MM.1S (cell line): Measurements from ENCODE around the gene PAMR1.

Experiments
- DNase-seq: peaks from one replicate; pipeline ENCODE4 v3.0.0-alpha.2; 2015
- H2AFZ ChIP-seq: fragments of 300-600 bp; sonication (generic); 2 replicates; pipeline ENCODE4 v1.6.0; 2016; ENCODE audit warnings: antibody characterized with exemption, low read length
- H3F3A ChIP-seq: fragments of 300-600 bp; sonication (generic); 2 replicates; pipeline ENCODE4 v1.6.1; 2016; ENCODE audit warnings: mild to moderate bottlenecking, antibody characterized with exemption, low read length, moderate library complexity, mixed read lengths; ENCODE audit not compliant: insufficient read depth
- H3K27ac ChIP-seq: fragments of 300-600 bp; sonication (generic); 2 replicates; pipeline ENCODE4 v1.5.1; 2016; ENCODE audit warnings: mild to moderate bottlenecking, low read length
- H3K27me3 ChIP-seq: fragments of 300-600 bp; sonication (generic); replicated peaks from 2 replicates; pipeline ENCODE4 v1.6.0; 2016; ENCODE audit warnings: low read length; ENCODE audit not compliant: insufficient read depth
- H3K36me3 ChIP-seq: fragments of 300-600 bp; sonication (generic); replicated peaks from 2 replicates; pipeline ENCODE4 v1.6.1; 2016; ENCODE audit warnings: mild to moderate bottlenecking, low read length, mixed read lengths; ENCODE audit not compliant: insufficient read depth
- H3K4me1 ChIP-seq: fragments of 300-600 bp; sonication (generic); 2 replicates; pipeline ENCODE4 v1.6.1; 2016; ENCODE audit warnings: low read length, mixed read lengths
- H3K4me2 ChIP-seq: fragments of 300-600 bp; sonication (generic); 2 replicates; pipeline ENCODE4 v1.6.0; 2016; ENCODE audit warnings: low read depth, low read length
- H3K4me3 ChIP-seq: fragments of 300-600 bp; sonication (generic); 2 replicates; pipeline ENCODE4 v1.5.1; 2016; ENCODE audit warnings: low read length, mixed read lengths
- H3K79me2 ChIP-seq: fragments of 300-600 bp; sonication (generic); 2 replicates; pipeline ENCODE4 v1.6.1; 2016; ENCODE audit warnings: mixed run types, low read length, mixed read lengths
- H3K9ac ChIP-seq: fragments of 300-600 bp; sonication (generic); 2 replicates; pipeline ENCODE4 v1.6.1; 2016; ENCODE audit warnings: low read length, mixed read lengths
- H3K9me2 ChIP-seq: fragments of 300-600 bp; sonication (generic); replicated peaks from 2 replicates; pipeline ENCODE4 v1.6.1; 2016; ENCODE audit warnings: mild to moderate bottlenecking, low read length, mixed read lengths; ENCODE audit not compliant: insufficient read depth
- H3K9me3 ChIP-seq: fragments of 300-600 bp; sonication (generic); replicated peaks from 2 replicates; pipeline ENCODE4 v1.6.1; 2016; ENCODE audit warnings: mild to moderate bottlenecking, low read length, mixed read lengths; ENCODE audit not compliant: insufficient read depth
- H4K20me1 ChIP-seq: fragments of 300-600 bp; sonication (generic); 2 replicates; pipeline ENCODE4 v1.6.1; 2016; ENCODE audit warnings: mild to moderate bottlenecking, low read length, moderate library complexity, mixed read lengths; ENCODE audit not compliant: insufficient read depth
- CTCF ChIP-seq: fragments of 300-600 bp; sonication (generic); IDR thresholded peaks from 2 replicates; pipeline ENCODE4 v1.5.1; 2016; ENCODE audit warnings: antibody characterized with exemption, low read length, mixed read lengths
- EZH2 ChIP-seq: fragments of 300-600 bp; sonication (generic); optimal IDR thresholded peaks from 2 replicates; pipeline ENCODE3; 2017; ENCODE audit warnings: low read depth, mild to moderate bottlenecking, antibody characterized with exemption, low read length, mixed read lengths
- EZH2phosphoT487 ChIP-seq: fragments of 300-600 bp; sonication (generic); IDR thresholded peaks from 2 replicates; pipeline ENCODE4 v1.6.1; 2018; ENCODE audit warnings: antibody characterized with exemption, low read length

The PAMR1 gene

GRCh38 chr11:35545391-35546003 is 20.1 kb upstream of the PAMR1 start:
- H3K4me2 ChIP-seq = no peak overlapping the region
- no peaks in the 10 kb centered on the region for H3K27me3 ChIP-seq
- H2AFZ ChIP-seq = no peak overlapping the region
- TF ChIP-seq EZH2phosphoT487 (no peak), EZH2 (no peak), CTCF (no peak)
- H3K4me3 ChIP-seq = no peak overlapping the region
- no peaks in the 10 kb centered on the region for H3K9me2 ChIP-seq
- no peaks in the 10 kb centered on the region for H3K4me1 ChIP-seq
- no peak for DNase-seq
- no peaks in the 10 kb centered on the region for H3K79me2 ChIP-seq
- H4K20me1 ChIP-seq = no peaks in the 10 kb centered on the region
- no peaks in the 10 kb centered on the region for H3F3A ChIP-seq
- H3K27ac ChIP-seq = no peak overlapping the region
- no peaks in the 10 kb centered on the region for H3K36me3 ChIP-seq
- H3K9ac ChIP-seq = no peak overlapping the region
- no peaks in the 10 kb centered on the region for H3K9me3 ChIP-seq

DNA sequence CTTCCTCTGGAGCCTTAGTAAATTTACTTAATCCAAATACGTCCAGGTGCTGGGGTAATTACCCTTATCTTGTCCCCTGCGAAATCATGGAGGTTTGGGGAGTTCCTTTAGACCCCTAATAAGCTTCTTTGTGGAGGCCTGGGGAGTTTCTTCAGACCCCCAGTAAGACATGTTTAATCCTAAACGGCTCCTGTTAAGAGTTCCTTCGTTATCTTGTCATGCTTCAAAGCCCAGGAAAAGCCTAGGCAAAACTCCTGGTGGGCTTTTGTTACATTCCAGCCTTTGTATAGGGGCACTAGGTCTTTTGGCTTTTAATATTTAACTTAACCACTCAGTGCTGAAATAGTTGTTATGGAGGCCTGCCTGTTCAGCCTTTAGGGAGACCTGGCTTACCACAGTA is 18.1 kb upstream of the PAMR1 start:
- H3K4me1 ChIP-seq = no peaks in the 10 kb centered on the region
- H3K27me3 ChIP-seq = no peaks in the 10 kb centered on the region
- H4K20me1 ChIP-seq = no peaks in the 10 kb centered on the region
- H3K9ac ChIP-seq = no peak overlapping the region
- H2AFZ ChIP-seq = no peak overlapping the region
- H3K4me3 ChIP-seq = no peak overlapping the region
- H3K27ac ChIP-seq = no peak overlapping the region
- no peak for TF ChIP-seq CTCF
- TF ChIP-seq EZH2 = no peak
- no peak for TF ChIP-seq EZH2phosphoT487
- no peaks in the 10 kb centered on the region for H3K36me3 ChIP-seq
- no peak overlapping the region for H3K4me2 ChIP-seq
- H3F3A ChIP-seq = no peaks in the 10 kb centered on the region
- no peaks in the 10 kb centered on the region for H3K79me2 ChIP-seq
- no peaks in the 10 kb centered on the region for H3K9me2 ChIP-seq
- no peaks in the 10 kb centered on the region for H3K9me3 ChIP-seq
- no peak for DNase-seq

DNA sequence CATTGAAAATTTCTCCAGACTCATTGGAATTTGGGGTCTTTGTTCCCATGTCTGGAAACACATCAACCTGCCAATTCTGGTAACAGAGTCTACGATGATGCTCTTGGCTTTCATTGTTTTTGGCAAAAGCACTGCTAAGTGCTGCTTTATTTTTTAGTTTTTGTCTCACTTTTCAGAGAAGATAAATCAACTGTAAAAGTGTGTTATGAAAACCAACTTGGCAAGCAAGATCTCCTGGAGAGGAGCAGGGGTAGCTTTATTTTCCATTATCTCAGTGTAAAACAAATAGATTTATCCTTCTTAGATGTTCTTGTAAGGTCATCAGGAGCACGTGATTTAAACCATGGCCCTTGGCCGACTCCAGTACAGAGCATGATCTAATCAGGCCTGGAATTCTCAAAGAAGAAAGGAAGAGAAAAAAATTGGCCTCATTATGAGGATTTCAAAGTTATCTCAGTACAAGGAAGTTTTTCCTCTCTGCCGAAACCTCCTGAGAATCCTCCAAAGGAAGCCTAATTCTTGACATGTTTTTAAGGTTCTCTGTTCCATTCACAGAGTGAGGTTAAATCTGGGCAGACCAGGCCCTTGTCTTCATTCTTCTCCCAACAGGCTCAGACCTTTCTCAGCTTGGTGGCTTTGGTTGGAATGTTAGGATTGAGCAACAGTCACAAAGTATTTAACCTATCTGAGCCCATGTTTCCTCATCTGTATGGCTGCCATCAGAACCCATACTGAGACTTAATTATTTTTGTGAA is 16.4 kb upstream of the PAMR1 start:
- no peaks in the 10 kb centered on the region for H3F3A ChIP-seq
- no peaks in the 10 kb centered on the region for H3K36me3 ChIP-seq
- no peaks in the 10 kb centered on the region for H3K9me2 ChIP-seq
- no peaks in the 10 kb centered on the region for H3K27me3 ChIP-seq
- no peaks in the 10 kb centered on the region for H3K9me3 ChIP-seq
- TF ChIP-seq CTCF (no peak), EZH2phosphoT487 (no peak), EZH2 (no peak)
- no peak overlapping the region for H3K27ac ChIP-seq
- H3K9ac ChIP-seq = no peak overlapping the region
- no peak overlapping the region for H2AFZ ChIP-seq
- H4K20me1 ChIP-seq = no peaks in the 10 kb centered on the region
- DNase-seq = no peak
- H3K4me1 ChIP-seq = no peaks in the 10 kb centered on the region
- H3K4me3 ChIP-seq = no peak overlapping the region
- no peak overlapping the region for H3K4me2 ChIP-seq
- no peaks in the 10 kb centered on the region for H3K79me2 ChIP-seq
